ENCODE results near the gene ARHGEF4. TPM values are rescaled to one million over a fixed set of nuclear protein-coding genes. Genes with fewer than 3 reads are reported as not detected.
"Not testable (repeated sequence)": the region's sequence is repeated elsewhere in the genome, so short reads cannot be mapped to it uniquely, and the experiment has no call there.

Gene ARHGEF4
- total and polyA plus RNA-seq, 8 donors, result 16.3 to 58.2 (median 19.8) TPM

DNA sequence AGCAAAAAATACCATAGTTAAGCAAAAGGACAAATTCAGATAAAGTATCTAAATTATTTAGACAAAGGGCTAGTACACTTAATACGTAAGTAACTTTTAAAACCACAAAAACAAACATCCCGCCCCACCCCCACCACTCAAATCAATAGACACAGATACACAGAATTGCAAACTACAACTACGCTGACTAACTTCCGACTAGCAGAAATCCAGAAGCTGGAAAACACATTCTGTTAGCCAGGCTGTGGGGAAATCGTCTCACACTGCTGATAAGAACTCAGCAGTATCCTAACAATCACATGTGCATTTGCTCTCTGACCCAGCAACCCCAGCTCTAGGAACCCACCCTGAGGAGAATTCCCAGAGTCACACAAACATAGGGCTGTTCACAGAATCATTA is 240.0 kb downstream of the ARHGEF4 start:
- H3K4me1 ChIP-seq, result peaks cover 6 to 19% (median 7%) of the 10 kb centered on the region in 3 donors
- TF ChIP-seq, protein P1, sequence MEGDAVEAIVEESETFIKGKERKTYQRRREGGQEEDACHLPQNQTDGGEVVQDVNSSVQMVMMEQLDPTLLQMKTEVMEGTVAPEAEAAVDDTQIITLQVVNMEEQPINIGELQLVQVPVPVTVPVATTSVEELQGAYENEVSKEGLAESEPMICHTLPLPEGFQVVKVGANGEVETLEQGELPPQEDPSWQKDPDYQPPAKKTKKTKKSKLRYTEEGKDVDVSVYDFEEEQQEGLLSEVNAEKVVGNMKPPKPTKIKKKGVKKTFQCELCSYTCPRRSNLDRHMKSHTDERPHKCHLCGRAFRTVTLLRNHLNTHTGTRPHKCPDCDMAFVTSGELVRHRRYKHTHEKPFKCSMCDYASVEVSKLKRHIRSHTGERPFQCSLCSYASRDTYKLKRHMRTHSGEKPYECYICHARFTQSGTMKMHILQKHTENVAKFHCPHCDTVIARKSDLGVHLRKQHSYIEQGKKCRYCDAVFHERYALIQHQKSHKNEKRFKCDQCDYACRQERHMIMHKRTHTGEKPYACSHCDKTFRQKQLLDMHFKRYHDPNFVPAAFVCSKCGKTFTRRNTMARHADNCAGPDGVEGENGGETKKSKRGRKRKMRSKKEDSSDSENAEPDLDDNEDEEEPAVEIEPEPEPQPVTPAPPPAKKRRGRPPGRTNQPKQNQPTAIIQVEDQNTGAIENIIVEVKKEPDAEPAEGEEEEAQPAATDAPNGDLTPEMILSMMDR (IDR thresholded peaks at IDR 0.05), result no peak

DNA sequence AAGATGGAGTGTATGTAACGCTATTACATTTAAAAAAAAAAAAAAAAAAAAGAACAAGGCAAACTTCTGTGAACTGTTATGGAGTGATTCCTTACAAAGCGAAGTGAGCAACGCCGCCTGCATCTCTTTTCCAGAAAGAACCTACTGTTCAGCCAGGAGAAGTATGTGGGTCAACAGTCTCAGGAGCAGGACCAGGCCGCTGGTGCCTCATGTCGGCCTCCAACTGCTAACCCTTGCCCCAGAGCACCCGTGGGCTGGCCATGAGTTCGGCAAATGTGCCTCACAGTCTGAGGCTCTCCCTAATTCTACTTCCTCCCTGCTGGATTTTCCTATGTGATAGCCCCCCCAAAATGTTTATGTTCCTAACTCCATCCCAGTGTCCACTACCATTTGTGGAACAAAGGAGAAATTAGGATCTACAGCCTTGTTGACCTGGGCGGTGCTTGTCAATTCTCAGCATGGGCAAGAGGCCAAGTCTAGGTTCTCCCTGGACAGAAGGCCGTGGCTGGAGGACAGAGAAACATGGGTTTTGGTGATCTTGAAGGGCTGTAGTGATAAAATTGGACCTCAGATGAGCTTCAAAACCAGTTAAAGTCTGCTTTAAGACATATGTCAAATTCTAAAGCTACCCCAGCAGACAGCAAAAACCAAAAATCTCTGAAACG is 240.6 kb downstream of the ARHGEF4 start:
- TF ChIP-seq, protein P1 (IDR thresholded peaks at IDR 0.05), result no peak
- WGBS, 2 donors, result 77 to 80% methylated on average over 11 of the region's 11 CpGs
- Histone ChIP-seq H3K4me1 (peaks cover 6 to 19% (median 7%) of the 10 kb centered on the region in 3 donors), H3K27ac (no peak overlapping the region), H3K4me3 (no peak overlapping the region), H3K36me3 (peaks cover 0 to 33% (median 12%) of the 10 kb centered on the region in 3 donors), H3K27me3 (no peaks in the 10 kb centered on the region), H3K9me3 (no peaks in the 10 kb centered on the region)
- FAIRE-seq (no peak), ATAC-seq (peak in 2 of 4 donors; percentile 39 to 62), DNase-seq (peak in 2 of 6 donors; percentile 25 to 34)
- intact Hi-C loops (cut with DNase I), result no loop called here

More for the DNA sequence above, 240.0 kb downstream of the ARHGEF4 start:
- ATAC-seq (peak in 1 of 4 donors; percentile 6), DNase-seq (no peak), FAIRE-seq (no peak)
- WGBS, 2 donors, result 59 to 64% methylated on average over 5 of the region's 5 CpGs
- H3K36me3 ChIP-seq, result peaks cover 0 to 32% (median 12%) of the 10 kb centered on the region in 3 donors
- H3K4me3 ChIP-seq, result no peak overlapping the region
- H3K27ac ChIP-seq, result no peak overlapping the region
- no peaks in the 10 kb centered on the region for H3K27me3 ChIP-seq
- no peaks in the 10 kb centered on the region for H3K9me3 ChIP-seq
- intact Hi-C loops (cut with DNase I), result no loop called here

DNA sequence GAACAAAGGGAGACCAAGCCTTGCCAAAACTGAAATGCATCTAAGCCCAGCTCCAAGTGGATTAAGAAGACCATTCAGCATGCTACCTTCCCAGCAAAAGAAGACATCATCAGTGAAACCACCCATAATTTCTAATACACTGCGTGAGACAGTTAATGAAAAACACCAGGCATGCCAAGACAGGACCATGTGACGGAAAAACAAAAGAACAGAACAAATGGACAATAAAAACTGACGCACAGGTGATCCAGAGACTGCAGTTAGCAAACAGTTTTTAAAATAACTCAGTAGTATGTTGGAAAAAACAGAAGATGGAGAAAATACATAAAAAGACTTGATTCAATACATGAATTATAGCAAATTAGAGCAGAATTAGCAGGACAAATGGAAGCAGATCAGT is 241.3 kb downstream of the ARHGEF4 start:
- no peak for DNase-seq
- peaks cover 6 to 19% (median 7%) of the 10 kb centered on the region in 3 donors for H3K4me1 ChIP-seq
- TF ChIP-seq, protein P1 (IDR thresholded peaks at IDR 0.05), result no peak
- intact Hi-C loops (cut with DNase I), result no loop called here
- no peak overlapping the region for H3K27ac ChIP-seq
- ATAC-seq, result no peak
- no peaks in the 10 kb centered on the region for H3K27me3 ChIP-seq
- no peak for FAIRE-seq
- no peaks in the 10 kb centered on the region for H3K9me3 ChIP-seq
- WGBS, 2 donors, result 64 to 66% methylated on average over 3 of the region's 3 CpGs
- H3K4me3 ChIP-seq, result no peak overlapping the region
- H3K36me3 ChIP-seq, result peaks cover 0 to 34% (median 12%) of the 10 kb centered on the region in 3 donors

DNA sequence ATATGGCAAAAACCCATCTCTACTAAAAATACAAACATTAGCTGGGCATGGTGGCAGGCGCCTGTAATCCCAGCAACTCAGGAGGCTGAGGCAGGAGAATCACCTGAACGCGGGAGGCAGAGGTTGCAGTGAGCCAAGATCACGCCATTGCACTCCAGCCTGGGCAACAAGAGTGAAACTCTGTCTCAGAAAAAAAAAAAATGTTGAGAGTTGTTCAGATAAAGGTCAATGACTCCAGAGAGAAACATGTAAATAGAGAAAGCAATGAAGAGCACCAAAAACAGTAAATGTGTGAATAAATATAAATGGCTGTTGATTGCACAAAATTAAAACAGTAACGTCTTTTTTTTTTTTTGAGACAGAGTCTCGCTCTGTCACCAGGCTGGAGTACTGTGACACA is 243.2 kb downstream of the ARHGEF4 start:
- Histone ChIP-seq H3K36me3 (peaks cover 0 to 34% (median 12%) of the 10 kb centered on the region in 3 donors), H3K4me1 (peaks cover under 1 to 14% (median under 1%) of the 10 kb centered on the region in 3 donors)
- WGBS, 2 donors, result 91 to 95% methylated on average over 6 of the region's 6 CpGs
- FAIRE-seq; H3K27me3 ChIP-seq; H3K4me3 ChIP-seq; DNase-seq; ATAC-seq; H3K9me3 ChIP-seq; H3K27ac ChIP-seq; intact Hi-C loops (cut with DNase I): not testable (repeated sequence)

DNA sequence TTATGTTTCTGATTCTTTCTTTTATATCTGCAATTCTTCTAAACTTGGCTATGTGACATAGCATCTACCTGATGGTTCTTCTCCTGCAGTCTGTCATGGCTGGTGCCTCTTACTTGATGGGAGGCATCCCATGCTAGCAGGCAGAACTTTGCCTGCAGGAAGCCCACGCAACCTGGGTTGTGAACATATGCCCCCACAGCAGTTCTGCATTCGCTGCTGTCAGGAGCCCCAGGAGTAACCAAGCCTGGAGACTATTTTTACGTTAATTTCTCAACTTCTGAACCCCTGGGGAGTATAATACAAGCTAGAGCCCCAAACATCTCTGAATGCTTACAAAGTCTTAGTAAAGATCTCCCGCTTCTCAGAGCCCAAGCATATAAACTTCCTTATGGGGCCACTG is 244.5 kb downstream of the ARHGEF4 start:
- intact Hi-C loops (cut with DNase I), result no loop called here
- H3K36me3 ChIP-seq, result peaks cover 0 to 34% (median 7%) of the 10 kb centered on the region in 3 donors
- no peak for FAIRE-seq

More for the DNA sequence above, 244.5 kb downstream of the ARHGEF4 start:
- no peak for ATAC-seq
- no peak overlapping the region for H3K4me3 ChIP-seq
- WGBS, 2 donors, result 95 to 99% methylated on average over 4 of the region's 4 CpGs
- no peak for DNase-seq
- no peak overlapping the region for H3K27ac ChIP-seq
- no peaks in the 10 kb centered on the region for H3K9me3 ChIP-seq
- no peaks in the 10 kb centered on the region for H3K27me3 ChIP-seq
- peaks cover 0 to 6% (median 0%) of the 10 kb centered on the region in 3 donors for H3K4me1 ChIP-seq
- TF ChIP-seq, protein P1 (IDR thresholded peaks at IDR 0.05), result no peak
